Osteocyte (in vitro differentiated cells): ENCODE measurements around the gene ZNF275. TPM values are rescaled to one million over a fixed set of nuclear protein-coding genes. Genes with fewer than 3 reads are reported as not detected.
"Not testable (repeated sequence)": the region's sequence is repeated elsewhere in the genome, so short reads cannot be mapped to it uniquely, and the experiment has no call there.

ENCODE experiments used
- DNase-seq: peaks from one replicate; pipeline ENCODE4 v3.0.0; 2021; ENCODE audit warnings: mixed read lengths; ENCODE audit not compliant: unreplicated experiment; ENCODE audit errors: extremely low spot score
- H3K27ac Mint-ChIP-seq: one replicate; pipeline ENCODE4 v1.8.0; 2021; ENCODE audit warnings: mild to moderate bottlenecking, mixed read lengths; ENCODE audit not compliant: unreplicated experiment
- H3K27me3 Mint-ChIP-seq: one replicate; pipeline ENCODE4 v1.8.0; 2021; ENCODE audit warnings: mixed read lengths; ENCODE audit not compliant: unreplicated experiment
- H3K36me3 Mint-ChIP-seq: one replicate; pipeline ENCODE4 v1.8.0; 2021; ENCODE audit warnings: mixed read lengths; ENCODE audit not compliant: unreplicated experiment
- H3K4me1 Mint-ChIP-seq: one replicate; pipeline ENCODE4 v1.8.0; 2021; ENCODE audit warnings: mixed read lengths; ENCODE audit not compliant: unreplicated experiment
- H3K4me3 Mint-ChIP-seq: one replicate; pipeline ENCODE4 v1.8.0; 2021; ENCODE audit warnings: mild to moderate bottlenecking, moderate library complexity, mixed read lengths; ENCODE audit not compliant: unreplicated experiment
- H3K9me3 Mint-ChIP-seq: one replicate; pipeline ENCODE4 v1.8.0; 2021; ENCODE audit warnings: mixed read lengths; ENCODE audit not compliant: unreplicated experiment
- CTCF ChIP-seq: fragments of 200-600 bp; sonication (generic); IDR thresholded peaks from 2 replicates; pipeline ENCODE4 v1.5.0; 2021; ENCODE audit warnings: antibody characterized with exemption, mild to moderate bottlenecking, moderate library complexity
- long read RNA-seq: library from polyadenylated mRNA; unstranded; transcript quantifications from one replicate; pipeline ENCODE4 v2.0.0, GENCODE V29; 2021
- total RNA-seq: library from RNA; stranded (reverse); gene quantifications from 2 replicates; pipeline ENCODE4 v1.2.1, GENCODE V29; 2021

Gene ZNF275, protein sequence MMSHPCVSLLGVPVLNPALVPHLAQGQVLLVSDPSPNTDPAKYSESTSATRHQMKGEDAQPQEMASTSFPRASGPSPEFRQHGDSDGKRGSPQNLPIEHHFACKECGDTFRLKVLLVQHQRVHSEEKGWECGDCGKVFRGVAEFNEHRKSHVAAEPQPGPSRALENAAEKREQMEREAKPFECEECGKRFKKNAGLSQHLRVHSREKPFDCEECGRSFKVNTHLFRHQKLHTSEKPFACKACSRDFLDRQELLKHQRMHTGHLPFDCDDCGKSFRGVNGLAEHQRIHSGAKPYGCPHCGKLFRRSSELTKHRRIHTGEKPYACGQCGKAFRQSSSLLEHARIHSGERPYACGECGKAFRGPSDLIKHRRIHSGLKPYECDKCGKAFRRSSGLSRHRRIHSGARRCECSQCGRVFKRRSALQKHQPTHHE
- total RNA-seq, result 14.0 and 14.6 TPM in 2 replicates
- long read RNA-seq, partial matches to known transcripts, result 0 of 6 reads
- long read RNA-seq, other reads (novel, unspliced or antisense), result 6 of 6 reads

GRCh38 chrX:153333821-153334653 is at the start of gene ZNF275:
ZNF275 (plus strand) TSS chrX:153334153; CDS start chrX:153336680, 2,527 bp downstream.
- peak within 1 kb of the TSS; percentile 70 for H3K27ac Mint-ChIP-seq
- H3K9me3 Mint-ChIP-seq, result no peaks in the 10 kb centered on the region
- no peaks in the 10 kb centered on the region for H3K27me3 Mint-ChIP-seq
- peaks cover 4% of the 10 kb centered on the region for H3K36me3 Mint-ChIP-seq
- H3K4me1 Mint-ChIP-seq, result peaks cover 11% of the 10 kb centered on the region
- TF ChIP-seq CTCF, result no peak
- peak; percentile 94 for DNase-seq
- H3K4me3 Mint-ChIP-seq, result peak within 1 kb of the TSS; percentile 79

DNA sequence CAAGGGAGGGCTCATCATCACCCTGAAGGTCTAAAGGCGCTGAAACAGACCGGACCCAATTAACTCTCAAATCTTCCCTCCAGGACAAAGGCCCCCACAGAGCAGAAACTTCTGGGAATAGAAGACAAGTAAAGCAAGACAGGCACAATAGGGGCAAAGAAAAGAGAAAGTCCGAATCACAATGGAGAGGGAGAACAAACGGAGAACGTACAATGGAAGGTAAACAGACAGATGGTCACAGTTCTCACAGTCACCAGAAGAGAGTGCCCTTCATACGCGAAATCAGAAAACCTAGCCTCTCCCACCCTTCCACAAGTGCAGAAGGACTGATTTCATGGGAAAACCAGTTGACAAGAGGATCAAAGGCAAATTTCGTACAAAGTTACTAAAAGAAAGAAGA is 48.3 kb upstream of the ZNF275 start:
- not testable (repeated sequence) for H3K4me3 Mint-ChIP-seq, H3K27ac Mint-ChIP-seq, DNase-seq, H3K27me3 Mint-ChIP-seq, H3K9me3 Mint-ChIP-seq, H3K36me3 Mint-ChIP-seq, H3K4me1 Mint-ChIP-seq

- not testable (repeated sequence) for H3K4me1 Mint-ChIP-seq, H3K27me3 Mint-ChIP-seq, H3K4me3 Mint-ChIP-seq, H3K27ac Mint-ChIP-seq, H3K9me3 Mint-ChIP-seq, DNase-seq, H3K36me3 Mint-ChIP-seq
Measured at GRCh38 chrX:153288807-153289206, 45.1 kb upstream of the ZNF275 start.

DNA sequence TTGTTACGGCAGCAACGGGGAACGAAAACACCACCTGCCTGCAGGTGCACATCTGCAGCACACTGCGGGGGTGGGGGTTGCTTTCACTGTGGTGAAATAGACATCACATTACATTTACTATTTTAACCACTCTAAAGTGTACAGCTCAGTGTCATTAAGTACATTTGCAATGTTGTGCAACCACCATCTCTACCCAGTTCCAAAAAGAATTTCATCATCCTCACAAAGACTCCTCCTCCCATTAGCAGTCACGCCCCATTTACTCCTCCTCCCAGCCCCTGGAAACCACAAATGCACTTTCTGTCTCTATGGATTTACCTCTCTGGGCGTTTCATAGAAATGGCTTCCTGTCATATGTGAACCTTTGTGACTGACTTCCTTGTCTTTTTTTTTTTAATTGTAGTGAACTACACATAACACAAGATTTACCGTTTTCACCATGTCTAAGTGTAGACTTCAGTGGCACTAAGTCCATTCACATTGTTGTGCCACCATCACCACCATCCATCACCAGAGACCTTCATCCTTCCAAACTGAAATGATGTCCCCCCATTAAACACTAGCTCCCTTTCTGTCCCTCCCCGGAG is 40.4 kb upstream of the ZNF275 start:
- DNase-seq, H3K4me3 Mint-ChIP-seq, H3K27me3 Mint-ChIP-seq, H3K4me1 Mint-ChIP-seq, H3K27ac Mint-ChIP-seq, H3K9me3 Mint-ChIP-seq, H3K36me3 Mint-ChIP-seq: not testable (repeated sequence)

GRCh38 chrX:153297376-153297775 is 36.6 kb upstream of the ZNF275 start:
- no peak overlapping the region for H3K27ac Mint-ChIP-seq
- H3K36me3 Mint-ChIP-seq, result no peaks in the 10 kb centered on the region
- no peak overlapping the region for H3K4me3 Mint-ChIP-seq
- H3K27me3 Mint-ChIP-seq, result peaks cover 15% of the 10 kb centered on the region
- H3K4me1 Mint-ChIP-seq, result no peaks in the 10 kb centered on the region
- DNase-seq, result no peak
- no peak for TF ChIP-seq CTCF
- H3K9me3 Mint-ChIP-seq, result peaks cover 10% of the 10 kb centered on the region

GRCh38 chrX:153299855-153300254 is 34.1 kb upstream of the ZNF275 start:
- peaks cover 4% of the 10 kb centered on the region for H3K9me3 Mint-ChIP-seq
- H3K27ac Mint-ChIP-seq, result no peak overlapping the region
- TF ChIP-seq CTCF, result no peak
- no peak overlapping the region for H3K4me3 Mint-ChIP-seq
- peaks cover 22% of the 10 kb centered on the region for H3K27me3 Mint-ChIP-seq
- no peaks in the 10 kb centered on the region for H3K4me1 Mint-ChIP-seq
- no peak for DNase-seq
- H3K36me3 Mint-ChIP-seq, result no peaks in the 10 kb centered on the region
